ENCODE measurements around the gene TTLL13. TPM values are rescaled to one million over a fixed set of nuclear protein-coding genes. Genes with fewer than 3 reads are reported as not detected.

TTLL13 gene
- total RNA-seq, 3 donors from 2014 or later (not counting 1 experiment from before 2014, with no cell fraction given), result 0.18 to 2.2 (median 1.2) TPM

- no peak overlapping the region for H3K4me3 Mint-ChIP-seq
- intact Hi-C loops (cut with micrococcal nuclease), result no loop called here
- no peaks in the 10 kb centered on the region for H3K9me3 ChIP-seq (ENCODE audit: control insufficient read depth, insufficient read depth, low read length)
- H3K27ac ChIP-seq (ENCODE audit: low read length), result no peak overlapping the region
- no peak for ATAC-seq
- H3K36me3 ChIP-seq (ENCODE audit: control insufficient read depth, insufficient read depth, low read length), result peaks cover 5% of the 10 kb centered on the region
- no peak for DNase-seq
- no peaks in the 10 kb centered on the region for H3K27me3 Mint-ChIP-seq (ENCODE audit: low read depth in 2 of 2)
- H3K36me3 Mint-ChIP-seq, result no peaks in the 10 kb centered on the region
- no peak for TF ChIP-seq CTCF (IDR thresholded peaks at IDR 0.05)
- H3K4me1 ChIP-seq (ENCODE audit: control insufficient read depth, insufficient read depth, low read length), result peaks cover 42% of the 10 kb centered on the region
- H3K4me3 ChIP-seq (ENCODE audit: low read length), result no peak overlapping the region
- no peak overlapping the region for H3K27ac Mint-ChIP-seq
- no peaks in the 10 kb centered on the region for H3K9me3 Mint-ChIP-seq
- no peaks in the 10 kb centered on the region for H3K27me3 ChIP-seq (ENCODE audit: control insufficient read depth, insufficient read depth, low read length)
- WGBS (ENCODE audit: insufficient coverage), result 98% methylated on average over 6 of the region's 6 CpGs
- peaks cover 0 to 7% of the 10 kb centered on the region in 2 donors for H3K4me1 Mint-ChIP-seq
Measured at GRCh38 chr15:90208356-90208755, 41.0 kb upstream of the TTLL13 start.

- TF ChIP-seq CTCF (IDR thresholded peaks at IDR 0.05), result no peak
- H3K36me3 ChIP-seq (ENCODE audit: control insufficient read depth, insufficient read depth, low read length), result peaks cover 5% of the 10 kb centered on the region
- Mint-ChIP-seq H3K4me3 (no peak overlapping the region), H3K27ac (no peak overlapping the region), H3K36me3 (no peaks in the 10 kb centered on the region), H3K9me3 (no peaks in the 10 kb centered on the region), H3K4me1 (peaks cover 1 to 8% of the 10 kb centered on the region in 2 donors), H3K27me3 (ENCODE audit: low read depth in 2 of 2) (no peaks in the 10 kb centered on the region)
- H3K4me3 ChIP-seq (ENCODE audit: low read length), result no peak overlapping the region
- H3K9me3 ChIP-seq (ENCODE audit: control insufficient read depth, insufficient read depth, low read length), result no peaks in the 10 kb centered on the region
- DNase-seq, result no peak
- no peaks in the 10 kb centered on the region for H3K27me3 ChIP-seq (ENCODE audit: control insufficient read depth, insufficient read depth, low read length)
- peaks cover 41% of the 10 kb centered on the region for H3K4me1 ChIP-seq (ENCODE audit: control insufficient read depth, insufficient read depth, low read length)
- 66% methylated on average over 9 of the region's 9 CpGs for WGBS (ENCODE audit: insufficient coverage)
- intact Hi-C loops (cut with micrococcal nuclease), result no loop called here
- ATAC-seq, result no peak
- H3K27ac ChIP-seq (ENCODE audit: low read length), result no peak overlapping the region
Measured at GRCh38 chr15:90209591-90209990, 39.8 kb upstream of the TTLL13 start.

- H3K9me3 ChIP-seq (ENCODE audit: control insufficient read depth, insufficient read depth, low read length), result no peaks in the 10 kb centered on the region
- DNase-seq, result no peak
- H3K36me3 Mint-ChIP-seq, result no peaks in the 10 kb centered on the region
- no peaks in the 10 kb centered on the region for H3K27me3 ChIP-seq (ENCODE audit: control insufficient read depth, insufficient read depth, low read length)
- H3K4me1 Mint-ChIP-seq, result peaks cover 6 to 12% of the 10 kb centered on the region in 2 donors
- H3K27me3 Mint-ChIP-seq (ENCODE audit: low read depth in 2 of 2), result no peaks in the 10 kb centered on the region
- no peak overlapping the region for H3K27ac ChIP-seq (ENCODE audit: low read length)
- TF ChIP-seq CTCF (IDR thresholded peaks at IDR 0.05), result no peak
- H3K9me3 Mint-ChIP-seq, result no peaks in the 10 kb centered on the region
- peaks cover 5% of the 10 kb centered on the region for H3K36me3 ChIP-seq (ENCODE audit: control insufficient read depth, insufficient read depth, low read length)
- intact Hi-C loops (cut with micrococcal nuclease), result no loop called here
- no peak overlapping the region for H3K4me3 ChIP-seq (ENCODE audit: low read length)
- no peak overlapping the region for H3K27ac Mint-ChIP-seq
- no peak for ATAC-seq
- no peak overlapping the region for H3K4me3 Mint-ChIP-seq
- 96% methylated on average over 8 of the region's 8 CpGs for WGBS (ENCODE audit: insufficient coverage)
- peaks cover 37% of the 10 kb centered on the region for H3K4me1 ChIP-seq (ENCODE audit: control insufficient read depth, insufficient read depth, low read length)
Measured at GRCh38 chr15:90210593-90210992, 38.8 kb upstream of the TTLL13 start.

GRCh38 chr15:90211009-90211408 lies 38.3 kb upstream of the TTLL13 start:
- Mint-ChIP-seq H3K4me1 (peaks cover 6 to 12% of the 10 kb centered on the region in 2 donors), H3K27me3 (ENCODE audit: low read depth in 2 of 2) (no peaks in the 10 kb centered on the region), H3K36me3 (no peaks in the 10 kb centered on the region), H3K9me3 (no peaks in the 10 kb centered on the region), H3K4me3 (no peak overlapping the region), H3K27ac (no peak overlapping the region)
- H3K36me3 ChIP-seq (ENCODE audit: control insufficient read depth, insufficient read depth, low read length), result peaks cover 5% of the 10 kb centered on the region
- no peaks in the 10 kb centered on the region for H3K27me3 ChIP-seq (ENCODE audit: control insufficient read depth, insufficient read depth, low read length)
- DNase-seq (no peak), ATAC-seq (no peak)
- no peaks in the 10 kb centered on the region for H3K9me3 ChIP-seq (ENCODE audit: control insufficient read depth, insufficient read depth, low read length)
- no peak overlapping the region for H3K27ac ChIP-seq (ENCODE audit: low read length)
- H3K4me3 ChIP-seq (ENCODE audit: low read length), result no peak overlapping the region
- intact Hi-C loops (cut with micrococcal nuclease), result no loop called here
- 92% methylated on average over 9 of the region's 9 CpGs for WGBS (ENCODE audit: insufficient coverage)
- peaks cover 33% of the 10 kb centered on the region for H3K4me1 ChIP-seq (ENCODE audit: control insufficient read depth, insufficient read depth, low read length)
- TF ChIP-seq CTCF (IDR thresholded peaks at IDR 0.05), result no peak
